C4-2B (cell line): Measurements from ENCODE around the gene ASPDH.

Experiments
- H3K27ac ChIP-seq: fragments of 450-650 bp; 2 replicates; pipeline ENCODE4 v1.5.1; 2017
- ZFX ChIP-seq: fragments of 450-650 bp; IDR thresholded peaks from 2 replicates; pipeline ENCODE4 v1.6.1; 2017
- TF ChIP-seq, protein P1 (sequence below): fragments of 450-650 bp; conservative IDR thresholded peaks from 2 replicates; pipeline ENCODE4 v1.5.1; 2017; ENCODE audit warnings: mild to moderate bottlenecking

ASPDH gene

DNA sequence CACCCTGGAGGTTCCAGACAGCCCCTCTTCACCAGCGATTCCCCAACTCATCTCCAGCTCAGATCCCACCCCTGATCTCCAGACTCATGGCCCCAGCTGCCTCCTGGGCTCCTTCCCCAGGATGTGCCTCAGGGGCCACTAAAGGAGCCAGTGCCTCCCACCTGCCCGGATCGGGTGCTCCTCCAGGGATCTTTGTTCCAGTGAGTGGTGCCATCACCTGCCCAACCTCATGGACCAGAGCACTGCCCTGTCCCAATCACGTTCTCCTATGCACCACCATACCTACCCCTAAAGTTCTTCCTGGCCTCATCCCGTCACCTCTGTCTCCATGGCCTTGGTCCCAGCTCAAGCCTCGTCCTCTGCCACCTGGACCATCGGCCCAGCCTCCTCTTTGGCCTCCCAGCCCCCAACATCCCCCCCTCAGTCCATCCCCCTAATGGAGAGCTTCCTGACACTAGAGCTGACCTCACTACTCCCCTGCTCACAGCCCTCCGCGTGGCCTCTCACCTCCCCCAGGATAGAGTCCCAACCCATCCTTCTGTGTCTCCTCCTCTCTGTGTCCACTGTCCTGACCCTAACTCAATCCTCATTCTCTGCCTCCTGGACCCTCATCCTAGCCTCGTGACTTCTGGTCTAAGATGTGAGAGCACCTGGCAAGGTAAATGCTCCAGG, 28.3 kb downstream of the ASPDH start:
- TF ChIP-seq, protein P1, sequence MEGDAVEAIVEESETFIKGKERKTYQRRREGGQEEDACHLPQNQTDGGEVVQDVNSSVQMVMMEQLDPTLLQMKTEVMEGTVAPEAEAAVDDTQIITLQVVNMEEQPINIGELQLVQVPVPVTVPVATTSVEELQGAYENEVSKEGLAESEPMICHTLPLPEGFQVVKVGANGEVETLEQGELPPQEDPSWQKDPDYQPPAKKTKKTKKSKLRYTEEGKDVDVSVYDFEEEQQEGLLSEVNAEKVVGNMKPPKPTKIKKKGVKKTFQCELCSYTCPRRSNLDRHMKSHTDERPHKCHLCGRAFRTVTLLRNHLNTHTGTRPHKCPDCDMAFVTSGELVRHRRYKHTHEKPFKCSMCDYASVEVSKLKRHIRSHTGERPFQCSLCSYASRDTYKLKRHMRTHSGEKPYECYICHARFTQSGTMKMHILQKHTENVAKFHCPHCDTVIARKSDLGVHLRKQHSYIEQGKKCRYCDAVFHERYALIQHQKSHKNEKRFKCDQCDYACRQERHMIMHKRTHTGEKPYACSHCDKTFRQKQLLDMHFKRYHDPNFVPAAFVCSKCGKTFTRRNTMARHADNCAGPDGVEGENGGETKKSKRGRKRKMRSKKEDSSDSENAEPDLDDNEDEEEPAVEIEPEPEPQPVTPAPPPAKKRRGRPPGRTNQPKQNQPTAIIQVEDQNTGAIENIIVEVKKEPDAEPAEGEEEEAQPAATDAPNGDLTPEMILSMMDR = no peak
- H3K27ac ChIP-seq = no peak overlapping the region

- TF ChIP-seq, protein P1 = no peak
- no peak for TF ChIP-seq ZFX
- no peak overlapping the region for H3K27ac ChIP-seq
These were observed 30.8 kb downstream of the ASPDH start for GRCh38 chr19:50482916-50483315.

- TF ChIP-seq, protein P1 = no peak
- TF ChIP-seq ZFX = no peak
- no peak overlapping the region for H3K27ac ChIP-seq
These were observed 31.4 kb downstream of the ASPDH start for GRCh38 chr19:50482271-50482855.

DNA sequence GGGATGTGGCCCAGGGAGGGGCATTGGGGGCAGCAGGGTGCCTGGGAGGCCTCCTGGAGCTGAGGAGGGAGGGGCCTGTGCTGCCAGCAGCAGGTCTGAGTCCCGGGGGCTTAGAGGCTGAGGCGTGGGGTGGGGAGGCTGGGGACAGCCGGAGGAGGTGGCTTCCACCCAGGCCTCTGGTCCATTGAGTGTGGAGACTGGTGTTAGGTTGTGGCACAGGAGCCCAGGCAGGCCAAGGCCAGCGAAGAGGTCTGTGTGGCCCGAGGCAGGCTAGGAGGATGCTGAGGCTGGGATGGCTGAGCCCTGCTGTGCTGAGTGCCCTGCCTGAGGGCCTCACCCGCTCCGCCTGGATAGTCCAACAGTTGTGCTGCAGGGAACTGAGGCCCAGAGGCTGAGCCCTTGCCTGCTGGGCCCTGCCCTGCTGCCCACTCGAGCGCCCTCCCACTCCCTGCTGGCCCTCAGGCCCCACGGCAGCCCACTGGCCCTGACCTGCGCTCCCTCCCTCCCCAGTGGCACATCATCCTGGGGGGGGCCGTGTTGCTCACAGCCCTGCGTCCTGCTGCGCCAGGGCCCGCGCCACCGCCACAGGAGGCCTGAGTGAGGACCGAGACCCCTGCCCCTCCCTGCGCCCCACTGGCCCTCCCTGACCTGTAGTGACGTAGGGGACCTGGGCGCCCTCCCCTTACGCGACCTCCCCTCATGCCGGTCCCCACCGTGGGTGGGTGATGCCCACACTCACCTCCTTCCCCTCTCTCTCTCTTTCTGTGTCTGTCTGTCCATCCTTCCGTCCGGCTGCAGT, 32.2 kb downstream of the ASPDH start:
- H3K27ac ChIP-seq = no peak overlapping the region
- TF ChIP-seq ZFX = no peak
- TF ChIP-seq, protein P1 = no peak

DNA sequence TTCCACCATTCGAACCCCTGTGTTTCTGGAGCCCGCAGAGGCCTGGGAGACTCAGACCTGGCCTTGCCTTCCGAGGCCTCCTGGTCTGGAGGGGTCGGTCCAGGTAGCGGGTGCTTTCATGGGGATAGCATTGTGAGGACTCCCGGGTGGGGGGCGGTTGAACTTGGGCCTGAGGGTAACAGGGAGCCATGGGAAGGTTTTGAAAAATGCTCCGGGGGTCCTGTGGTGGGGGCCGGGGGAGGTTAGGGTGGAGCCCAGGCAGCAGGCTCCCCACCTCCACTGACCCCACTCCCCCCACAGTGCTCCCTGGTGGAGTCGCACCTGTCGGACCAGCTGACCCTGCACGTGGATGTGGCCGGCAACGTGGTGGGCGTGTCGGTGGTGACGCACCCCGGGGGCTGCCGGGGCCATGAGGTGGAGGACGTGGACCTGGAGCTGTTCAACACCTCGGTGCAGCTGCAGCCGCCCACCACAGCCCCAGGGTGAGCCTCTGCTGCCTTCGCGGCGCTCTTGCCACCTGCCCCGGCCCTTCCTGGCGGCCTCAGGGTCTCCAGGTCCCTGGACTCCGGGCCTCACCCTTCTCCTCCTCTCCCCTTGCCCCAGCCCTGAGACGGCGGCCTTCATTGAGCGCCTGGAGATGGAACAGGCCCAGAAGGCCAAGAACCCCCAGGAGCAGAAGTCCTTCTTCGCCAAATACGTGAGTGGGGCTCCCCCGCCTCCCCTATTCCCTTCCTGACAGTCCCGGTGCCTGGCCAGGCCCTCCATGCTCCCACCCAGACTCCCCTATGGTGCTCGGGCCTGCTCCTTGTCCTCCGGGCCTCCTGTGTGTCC, 33.2 kb downstream of the ASPDH start:
- H3K27ac ChIP-seq = no peak overlapping the region
- TF ChIP-seq ZFX = no peak
- TF ChIP-seq, protein P1 = no peak

DNA sequence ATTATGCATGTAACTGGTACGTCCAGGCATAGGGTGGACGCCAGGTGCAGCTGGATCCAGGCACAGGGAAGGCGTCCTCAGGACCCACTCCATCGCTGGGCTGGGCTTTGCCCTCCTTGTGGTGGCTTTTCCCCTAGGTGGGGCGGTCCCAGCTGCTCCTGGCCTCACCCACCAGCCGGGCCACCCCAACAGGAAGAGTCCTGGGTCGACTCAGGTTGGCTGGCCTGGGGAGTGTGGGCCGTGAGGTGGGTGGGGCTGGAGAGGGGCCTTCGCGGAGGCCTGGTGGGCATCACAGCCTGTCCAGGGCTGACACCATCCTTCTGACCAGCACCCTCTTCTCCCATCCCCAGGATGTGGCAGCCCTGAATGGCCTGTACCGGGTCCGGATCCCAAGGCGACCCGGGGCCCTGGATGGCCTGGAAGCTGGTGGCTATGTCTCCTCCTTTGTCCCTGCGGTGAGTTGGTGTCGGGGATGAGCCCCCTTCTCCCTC, 33.9 kb downstream of the ASPDH start:
- TF ChIP-seq ZFX = no peak
- TF ChIP-seq, protein P1 = no peak
- H3K27ac ChIP-seq = no peak overlapping the region
